KG1 (cell line): ENCODE measurements around the gene CFAP74.

Experiments used
- DNase-seq: peaks from one replicate; lab custom pipeline; 2025; lab: John Stamatoyannopoulos, UW

The CFAP74 gene

DNA sequence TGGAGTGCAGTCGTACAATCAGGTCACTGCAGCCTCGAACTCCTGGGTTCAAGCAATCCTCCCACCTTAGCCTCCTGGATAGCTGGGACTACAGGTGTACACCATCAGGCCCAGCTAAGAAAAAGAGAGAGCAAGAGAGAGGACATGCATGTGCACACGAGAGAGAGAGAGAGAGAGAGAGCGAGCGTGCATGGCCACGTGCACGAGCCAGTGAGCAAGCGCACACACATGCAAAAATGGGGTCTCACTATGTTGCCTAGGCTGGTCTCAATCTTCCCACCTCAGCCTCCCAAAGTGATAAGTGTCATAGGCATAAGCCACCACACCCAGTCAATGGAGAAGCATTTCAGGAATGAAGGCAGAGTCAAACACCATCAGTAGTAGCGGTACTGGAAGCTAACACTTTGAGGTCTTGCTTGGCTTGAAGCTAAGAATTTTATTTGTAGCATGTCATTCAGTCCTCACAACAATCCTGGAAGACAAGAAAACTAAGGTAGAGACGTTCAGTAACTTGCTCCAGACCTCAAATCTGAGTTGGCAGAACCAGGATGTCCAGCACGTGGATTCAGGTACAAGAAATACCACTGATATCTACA, 127.2 kb downstream of the CFAP74 start:
- DNase-seq = no peak

DNA sequence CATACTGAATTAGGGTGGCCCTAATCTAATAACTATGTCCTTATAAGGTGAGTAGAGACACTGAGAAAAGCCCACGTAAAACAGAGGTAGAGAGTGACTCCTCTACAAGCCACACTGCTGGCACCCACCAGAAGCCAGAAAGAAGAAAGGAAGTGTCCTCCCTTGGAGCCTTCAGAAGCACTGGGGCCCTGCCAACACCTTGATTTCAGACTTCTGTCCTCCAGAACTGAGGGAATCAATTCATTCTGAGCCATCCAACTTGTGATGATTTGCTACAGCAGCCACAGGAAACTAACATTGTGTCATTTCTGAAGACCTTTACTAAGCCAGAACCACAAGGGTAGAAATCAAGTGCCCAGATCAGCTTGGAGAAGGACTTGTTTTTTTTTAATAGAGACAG, 127.7 kb downstream of the CFAP74 start:
- DNase-seq = no peak

GRCh38 chr1:1874901-1875300, 128.7 kb downstream of the CFAP74 start:
- no peak for DNase-seq

DNA sequence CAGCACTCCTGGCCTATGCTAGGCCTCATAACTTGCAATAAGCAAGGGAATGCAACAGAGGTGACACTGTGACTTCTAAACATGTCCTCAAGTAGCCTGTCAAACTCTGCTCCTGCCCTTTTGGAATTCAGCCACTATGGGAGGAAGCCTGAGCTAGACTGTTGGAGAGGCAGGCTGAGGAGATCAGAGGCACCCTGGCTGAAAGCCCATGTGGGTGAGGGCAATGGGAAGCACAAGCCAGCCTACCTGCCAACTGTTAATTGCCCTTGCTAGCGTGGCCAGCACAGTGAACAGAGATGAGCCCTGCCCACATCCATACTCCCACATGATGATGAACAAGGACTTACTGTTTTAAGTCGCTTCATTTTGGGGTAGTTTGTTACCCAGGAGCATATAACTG, 130.4 kb downstream of the CFAP74 start:
- no peak for DNase-seq

DNA sequence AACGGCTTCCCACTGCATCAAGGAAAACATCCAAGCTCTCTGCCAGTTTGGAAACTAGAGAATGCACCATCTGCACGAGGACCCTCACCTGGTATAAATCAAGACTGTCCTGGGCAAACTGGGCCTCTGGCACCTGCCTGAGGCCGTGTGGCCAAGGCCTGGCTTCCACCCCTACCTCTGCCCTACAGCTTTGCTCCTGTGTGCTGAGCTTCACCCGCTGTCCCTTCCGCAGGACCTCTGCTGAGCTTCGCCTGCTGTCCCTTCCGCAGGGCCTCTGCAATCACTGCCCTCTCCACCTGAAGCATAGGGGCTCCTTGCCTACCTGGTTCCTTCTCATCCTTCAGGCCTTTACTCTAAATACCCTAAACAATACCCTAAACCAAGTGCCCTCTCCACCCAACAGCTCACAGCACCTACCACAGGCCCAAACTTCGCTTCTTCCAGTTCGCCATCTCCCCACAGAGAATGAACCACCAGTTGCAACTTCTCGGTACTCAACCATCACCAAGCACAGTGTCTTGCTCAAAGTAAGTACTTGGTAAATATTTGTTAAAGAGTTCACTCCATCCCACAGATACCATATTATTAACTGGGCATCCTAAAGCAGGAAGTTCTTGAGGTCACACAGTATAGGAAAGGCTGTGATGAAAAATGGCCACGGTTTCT, 131.1 kb downstream of the CFAP74 start:
- DNase-seq = no peak
